GM12874 (cell line): ENCODE measurements around the gene GPATCH11.

Experiments
- TF ChIP-seq, protein P1 (sequence below): IDR thresholded peaks from 2 replicates; pipeline ENCODE4 v1.5.1; 2011; ENCODE audit warnings: low read depth, mild to moderate bottlenecking, control low read depth, low read length, moderate library complexity; ENCODE audit not compliant: insufficient read depth

The GPATCH11 gene

GRCh38 chr2:37104178-37104577 is 19.9 kb downstream of the GPATCH11 start:
- TF ChIP-seq, protein P1, sequence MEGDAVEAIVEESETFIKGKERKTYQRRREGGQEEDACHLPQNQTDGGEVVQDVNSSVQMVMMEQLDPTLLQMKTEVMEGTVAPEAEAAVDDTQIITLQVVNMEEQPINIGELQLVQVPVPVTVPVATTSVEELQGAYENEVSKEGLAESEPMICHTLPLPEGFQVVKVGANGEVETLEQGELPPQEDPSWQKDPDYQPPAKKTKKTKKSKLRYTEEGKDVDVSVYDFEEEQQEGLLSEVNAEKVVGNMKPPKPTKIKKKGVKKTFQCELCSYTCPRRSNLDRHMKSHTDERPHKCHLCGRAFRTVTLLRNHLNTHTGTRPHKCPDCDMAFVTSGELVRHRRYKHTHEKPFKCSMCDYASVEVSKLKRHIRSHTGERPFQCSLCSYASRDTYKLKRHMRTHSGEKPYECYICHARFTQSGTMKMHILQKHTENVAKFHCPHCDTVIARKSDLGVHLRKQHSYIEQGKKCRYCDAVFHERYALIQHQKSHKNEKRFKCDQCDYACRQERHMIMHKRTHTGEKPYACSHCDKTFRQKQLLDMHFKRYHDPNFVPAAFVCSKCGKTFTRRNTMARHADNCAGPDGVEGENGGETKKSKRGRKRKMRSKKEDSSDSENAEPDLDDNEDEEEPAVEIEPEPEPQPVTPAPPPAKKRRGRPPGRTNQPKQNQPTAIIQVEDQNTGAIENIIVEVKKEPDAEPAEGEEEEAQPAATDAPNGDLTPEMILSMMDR: no peak

DNA sequence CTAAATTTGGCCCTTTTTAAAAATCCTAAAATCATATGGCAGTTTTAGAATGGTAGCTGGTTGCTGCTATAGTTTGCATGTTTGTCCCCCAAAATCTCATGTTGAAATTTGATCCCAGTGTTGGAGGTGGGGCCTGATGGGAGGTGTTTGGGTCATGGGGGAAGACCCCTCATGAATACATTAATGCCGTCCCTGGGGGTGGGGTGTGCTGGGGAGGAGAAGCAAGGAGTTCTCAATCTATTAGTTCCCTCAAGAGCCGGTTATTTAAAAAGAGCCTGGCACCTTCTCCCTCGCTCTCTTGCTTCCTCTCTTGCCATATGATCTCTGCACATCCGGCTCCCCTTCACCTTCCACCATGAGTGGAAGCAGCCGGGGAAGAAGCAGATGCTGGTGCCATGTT is 20.8 kb downstream of the GPATCH11 start:
- TF ChIP-seq, protein P1: no peak

- TF ChIP-seq, protein P1: no peak
Observed at GRCh38 chr2:37109523-37109922, 25.2 kb downstream of the GPATCH11 start.

GRCh38 chr2:37110306-37111212 is 26.2 kb downstream of the GPATCH11 start:
- TF ChIP-seq, protein P1: no peak

- TF ChIP-seq, protein P1: no peak
Observed at GRCh38 chr2:37111958-37112357, 27.6 kb downstream of the GPATCH11 start.

- TF ChIP-seq, protein P1: no peak
Observed at GRCh38 chr2:37117566-37117965, 33.2 kb downstream of the GPATCH11 start.

GRCh38 chr2:37119157-37119556 is 34.8 kb downstream of the GPATCH11 start:
- TF ChIP-seq, protein P1: no peak
